ENCODE measurements around the gene EMC8.

DNA sequence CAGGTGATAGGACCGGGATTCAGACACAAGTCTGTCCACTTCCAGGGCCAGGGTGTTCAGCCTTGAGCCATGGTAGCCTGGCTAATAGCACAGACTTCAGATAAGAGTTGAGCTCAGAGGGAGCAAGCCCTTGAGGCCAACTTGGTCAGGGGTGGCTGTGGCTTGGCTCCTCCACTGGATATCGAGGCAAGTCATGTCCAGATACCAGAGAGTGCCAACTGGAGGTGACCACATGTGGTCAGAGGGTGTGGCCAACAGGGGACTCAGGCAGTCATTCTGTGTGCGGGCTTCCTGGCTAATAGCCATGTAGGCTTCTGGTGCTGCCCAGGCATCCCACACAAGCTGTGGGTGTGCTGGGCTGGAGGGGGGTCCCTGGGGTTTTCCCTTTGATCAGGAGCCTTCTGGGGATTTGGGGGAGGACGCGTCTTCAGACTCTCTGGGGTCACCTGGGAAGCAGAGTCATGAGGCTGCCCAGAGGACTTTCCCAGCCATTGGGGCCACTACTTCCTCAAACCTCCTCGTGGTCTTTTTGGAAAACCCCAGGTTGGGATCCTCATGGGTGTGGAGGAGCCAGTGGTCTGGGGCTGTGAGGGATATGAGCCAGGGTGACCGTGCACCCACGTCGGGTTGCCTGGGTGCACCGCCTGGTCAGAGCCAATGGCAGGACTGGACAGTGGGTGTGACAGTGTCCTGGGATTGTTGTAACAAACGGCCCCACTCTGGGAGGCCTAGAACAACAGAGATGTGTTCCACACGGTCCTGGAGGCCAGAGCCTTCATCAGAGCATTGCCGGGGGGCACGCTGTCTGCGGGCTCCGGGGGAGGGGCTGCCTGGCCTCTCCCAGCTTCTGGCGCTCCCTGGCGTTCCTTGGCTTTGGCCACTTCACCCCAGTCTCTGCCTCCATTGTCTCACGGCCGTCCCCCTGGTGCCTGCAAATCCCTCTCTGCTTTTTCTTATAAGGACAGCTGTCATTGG lies 25.1 kb upstream of the EMC8 start:
- TF ChIP-seq, protein P1, sequence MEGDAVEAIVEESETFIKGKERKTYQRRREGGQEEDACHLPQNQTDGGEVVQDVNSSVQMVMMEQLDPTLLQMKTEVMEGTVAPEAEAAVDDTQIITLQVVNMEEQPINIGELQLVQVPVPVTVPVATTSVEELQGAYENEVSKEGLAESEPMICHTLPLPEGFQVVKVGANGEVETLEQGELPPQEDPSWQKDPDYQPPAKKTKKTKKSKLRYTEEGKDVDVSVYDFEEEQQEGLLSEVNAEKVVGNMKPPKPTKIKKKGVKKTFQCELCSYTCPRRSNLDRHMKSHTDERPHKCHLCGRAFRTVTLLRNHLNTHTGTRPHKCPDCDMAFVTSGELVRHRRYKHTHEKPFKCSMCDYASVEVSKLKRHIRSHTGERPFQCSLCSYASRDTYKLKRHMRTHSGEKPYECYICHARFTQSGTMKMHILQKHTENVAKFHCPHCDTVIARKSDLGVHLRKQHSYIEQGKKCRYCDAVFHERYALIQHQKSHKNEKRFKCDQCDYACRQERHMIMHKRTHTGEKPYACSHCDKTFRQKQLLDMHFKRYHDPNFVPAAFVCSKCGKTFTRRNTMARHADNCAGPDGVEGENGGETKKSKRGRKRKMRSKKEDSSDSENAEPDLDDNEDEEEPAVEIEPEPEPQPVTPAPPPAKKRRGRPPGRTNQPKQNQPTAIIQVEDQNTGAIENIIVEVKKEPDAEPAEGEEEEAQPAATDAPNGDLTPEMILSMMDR (IDR thresholded peaks at IDR 0.05; ENCODE audit: low read depth, low read length, missing input control): no peak
- TF ChIP-seq GABPA (IDR thresholded peaks at IDR 0.05 in 1 of 2, conservative IDR thresholded peaks at IDR 0.05 in 1 of 2) (no peak), TAF1 (conservative IDR thresholded peaks at IDR 0.05) (no peak)

Measured in liver (tissue), 3 donors.